ENCODE measurements around the gene YBX2. TPM values are rescaled to one million over a fixed set of nuclear protein-coding genes. Genes with fewer than 3 reads are reported as not detected.

The YBX2 gene
- total RNA-seq, 1 experiment from 2014 or later = 0.65 TPM

GRCh38 chr17:7309628-7310027, 15.2 kb upstream of the YBX2 start:
- Histone ChIP-seq H2AFZ (no peak overlapping the region), H4K20me1 (ENCODE audit: insufficient read depth) (peaks cover 56% of the 10 kb centered on the region), H3K27ac (peak overlapping the region; percentile 68), H3K27me3 (ENCODE audit: insufficient read depth, low read depth) (no peaks in the 10 kb centered on the region), H3K4me3 (peak overlapping the region; percentile 86), H3K4me1 (replicated peaks; ENCODE audit: insufficient read depth) (peaks cover 40% of the 10 kb centered on the region), H3K79me2 (ENCODE audit: low read depth) (peaks cover 66% of the 10 kb centered on the region), H3K36me3 (ENCODE audit: low read depth) (peaks cover 44% of the 10 kb centered on the region), H3K9me3 (ENCODE audit: insufficient read depth, low read depth) (no peaks in the 10 kb centered on the region), H3F3A (ENCODE audit: insufficient read depth, low read depth) (peaks cover 81% of the 10 kb centered on the region), H3K4me2 (peak overlapping the region; percentile 98), H3K9me2 (ENCODE audit: insufficient read depth) (no peaks in the 10 kb centered on the region)
- CTCF ChIA-PET = interaction anchor here (0.6 kb wide), 2 partner anchors 69 to 524 kb away, joined by 3 to 5 read pairs; no protein-coding TSS in a partner anchor
- POLR2A ChIA-PET (ENCODE audit: unreplicated experiment) = no interaction called here
- intact Hi-C loops (cut with micrococcal nuclease; ENCODE audit: unreplicated experiment) = loop anchor here (2.0 to 5.0 kb wide), 4 partner anchors 19 to 379 kb away; partner anchors contain the start of genes CLDN7, NEURL4 and WRAP53
- no TSS peak for BruUV-seq (replicated peaks)
- TF ChIP-seq CTCF (conservative IDR thresholded peaks at IDR 0.05) (no peak), EZH2 (IDR thresholded peaks at IDR 0.05; ENCODE audit: low read depth) (no peak)
- DNase-seq = no peak

GRCh38 chr17:7308625-7309433, 14.4 kb upstream of the YBX2 start:
- peaks cover 49% of the 10 kb centered on the region for H4K20me1 ChIP-seq (ENCODE audit: insufficient read depth)
- TSS peak; percentile 81 for BruUV-seq (replicated peaks)
- no peak for TF ChIP-seq EZH2 (IDR thresholded peaks at IDR 0.05; ENCODE audit: low read depth)
- TF ChIP-seq CTCF (conservative IDR thresholded peaks at IDR 0.05) = no peak
- H3K27ac ChIP-seq = peak overlapping the region; percentile 96
- H3K4me1 ChIP-seq (replicated peaks; ENCODE audit: insufficient read depth) = peaks cover 33% of the 10 kb centered on the region
- no peak overlapping the region for H2AFZ ChIP-seq
- POLR2A ChIA-PET (ENCODE audit: unreplicated experiment) = no interaction called here
- no peaks in the 10 kb centered on the region for H3K27me3 ChIP-seq (ENCODE audit: insufficient read depth, low read depth)
- H3K79me2 ChIP-seq (ENCODE audit: low read depth) = peaks cover 58% of the 10 kb centered on the region
- intact Hi-C loops (cut with micrococcal nuclease; ENCODE audit: unreplicated experiment) = loop anchor here (2.0 to 5.0 kb wide), 4 partner anchors 20 to 380 kb away; partner anchors contain the start of genes CLDN7, NEURL4 and WRAP53
- no peaks in the 10 kb centered on the region for H3K9me2 ChIP-seq (ENCODE audit: insufficient read depth)
- H3F3A ChIP-seq (ENCODE audit: insufficient read depth, low read depth) = peaks cover 73% of the 10 kb centered on the region
- H3K36me3 ChIP-seq (ENCODE audit: low read depth) = peaks cover 42% of the 10 kb centered on the region
- no peaks in the 10 kb centered on the region for H3K9me3 ChIP-seq (ENCODE audit: insufficient read depth, low read depth)
- peak; percentile 77 to 84 for DNase-seq
- CTCF ChIA-PET = interaction anchor here (0.6 kb wide), 1 partner anchor 68 kb away, joined by 5 read pairs; no protein-coding TSS in a partner anchor
- H3K4me3 ChIP-seq = peak overlapping the region; percentile 86
- peak overlapping the region; percentile 98 for H3K4me2 ChIP-seq

GRCh38 chr17:7307686-7308624, 13.5 kb upstream of the YBX2 start:
- Histone ChIP-seq H3K4me3 (peak overlapping the region; percentile 86), H3K4me1 (replicated peaks; ENCODE audit: insufficient read depth) (peaks cover 26% of the 10 kb centered on the region), H4K20me1 (ENCODE audit: insufficient read depth) (peaks cover 40% of the 10 kb centered on the region), H3K27me3 (ENCODE audit: insufficient read depth, low read depth) (no peaks in the 10 kb centered on the region), H3K27ac (peak overlapping the region; percentile 96), H3K79me2 (ENCODE audit: low read depth) (peaks cover 51% of the 10 kb centered on the region), H3K36me3 (ENCODE audit: low read depth) (peaks cover 37% of the 10 kb centered on the region), H3K9me3 (ENCODE audit: insufficient read depth, low read depth) (no peaks in the 10 kb centered on the region), H3F3A (ENCODE audit: insufficient read depth, low read depth) (peaks cover 65% of the 10 kb centered on the region), H3K4me2 (peak overlapping the region; percentile 98), H3K9me2 (ENCODE audit: insufficient read depth) (no peaks in the 10 kb centered on the region), H2AFZ (no peak overlapping the region)
- ChIA-PET CTCF (no interaction called here), POLR2A (ENCODE audit: unreplicated experiment) (no interaction called here)
- TF ChIP-seq EZH2 (IDR thresholded peaks at IDR 0.05; ENCODE audit: low read depth) = no peak
- no peak for TF ChIP-seq CTCF (conservative IDR thresholded peaks at IDR 0.05)
- BruUV-seq (replicated peaks) = no TSS peak
- peak in 1 of 2 experiments; percentile 33 for DNase-seq
- intact Hi-C loops (cut with micrococcal nuclease; ENCODE audit: unreplicated experiment) = loop anchor here (1.0 to 5.0 kb wide), 5 partner anchors 21 to 381 kb away; partner anchors contain the start of genes CLDN7, NEURL4, POLR2A and WRAP53

All from PC-9 (cell line).